RWPE2 (cell line): ENCODE measurements around the gene P2RX6.

Source experiments
- ATAC-seq: fragments of 200-7000 bp; cut with Tn5 transposase; 3 replicates; pipeline ENCODE4 v1.9.1; 2021; ENCODE audit warnings: low read depth
- DNase-seq: peaks from one replicate; pipeline ENCODE4 v3.0.0-alpha.2; 2020; ENCODE audit warnings: low spot score
- H3K27ac ChIP-seq: fragments of 450-650 bp; 2 replicates; pipeline ENCODE4 v1.5.1; 2017; ENCODE audit warnings: mild to moderate bottlenecking; ENCODE audit not compliant: poor library complexity, severe bottlenecking
- H3K27me3 ChIP-seq: fragments of 250-450 bp; sonication (Bioruptor Pico); 2 replicates; pipeline ENCODE4 v1.5.1; 2021; ENCODE audit warnings: mild to moderate bottlenecking, moderate library complexity; ENCODE audit not compliant: insufficient read depth, poor library complexity, severe bottlenecking
- H3K36me3 ChIP-seq: fragments of 250-450 bp; sonication (Bioruptor Pico); 2 replicates; pipeline ENCODE4 v1.5.1; 2020; ENCODE audit warnings: low read depth, mild to moderate bottlenecking, moderate library complexity
- H3K4me1 ChIP-seq: fragments of 250-450 bp; sonication (Bioruptor Pico); 2 replicates; pipeline ENCODE4 v1.5.1; 2021; ENCODE audit warnings: mild to moderate bottlenecking, moderate library complexity; ENCODE audit not compliant: insufficient read depth, poor library complexity, severe bottlenecking
- H3K4me3 ChIP-seq: fragments of 250-450 bp; sonication (Bioruptor Pico); 2 replicates; pipeline ENCODE4 v1.5.1; 2021; ENCODE audit warnings: mild to moderate bottlenecking, moderate library complexity; ENCODE audit not compliant: severe bottlenecking
- H3K9me3 ChIP-seq: fragments of 250-450 bp; sonication (Bioruptor Pico); 2 replicates; pipeline ENCODE4 v1.5.1; 2021; ENCODE audit warnings: mild to moderate bottlenecking, moderate library complexity; ENCODE audit not compliant: severe bottlenecking
- CTCF ChIP-seq: fragments of 450-650 bp; IDR thresholded peaks from one replicate; pipeline ENCODE4 v1.5.1; 2017; ENCODE audit warnings: mild to moderate bottlenecking, moderate library complexity; ENCODE audit not compliant: poor library complexity, severe bottlenecking

P2RX6 gene

GRCh38 chr22:21029486-21030025, 14.6 kb downstream of the P2RX6 start:
- Histone ChIP-seq H3K9me3 (no peaks in the 10 kb centered on the region), H3K27me3 (no peaks in the 10 kb centered on the region), H3K36me3 (no peaks in the 10 kb centered on the region), H3K4me3 (no peak overlapping the region), H3K4me1 (peaks cover 30% of the 10 kb centered on the region), H3K27ac (no peak overlapping the region)
- no peak for TF ChIP-seq CTCF
- DNase-seq (no peak), ATAC-seq (no peak)

DNA sequence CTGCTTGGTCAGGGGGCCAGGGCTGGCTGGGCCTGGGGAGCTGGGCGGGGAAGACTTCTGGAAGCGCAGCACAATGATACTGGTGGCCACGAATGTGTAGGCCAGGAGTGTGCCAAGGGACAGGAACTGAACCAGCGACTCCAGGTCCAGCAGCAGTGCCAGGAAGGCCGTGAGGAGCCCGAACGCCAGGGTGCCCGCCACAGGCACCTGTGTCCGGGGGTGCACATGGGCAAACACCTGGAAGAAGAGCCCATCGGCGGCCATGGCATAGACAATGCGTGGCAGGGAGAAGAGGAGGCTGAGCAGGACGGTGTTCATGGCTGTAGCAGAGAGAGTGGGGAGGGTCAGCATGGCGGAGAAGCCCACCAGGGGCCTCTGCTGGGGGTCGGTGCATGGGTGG, 15.1 kb downstream of the P2RX6 start:
- no peak for TF ChIP-seq CTCF
- no peak for ATAC-seq
- H3K27ac ChIP-seq, result no peak overlapping the region

GRCh38 chr22:21030621-21031544, 15.9 kb downstream of the P2RX6 start:
- no peaks in the 10 kb centered on the region for H3K27me3 ChIP-seq
- no peak for DNase-seq
- ATAC-seq, result no peak
- H3K4me3 ChIP-seq, result no peak overlapping the region
- no peaks in the 10 kb centered on the region for H3K9me3 ChIP-seq
- peaks cover 20% of the 10 kb centered on the region for H3K4me1 ChIP-seq
- no peak overlapping the region for H3K27ac ChIP-seq
- H3K36me3 ChIP-seq, result no peaks in the 10 kb centered on the region
- no peak for TF ChIP-seq CTCF

More for the DNA sequence above, 15.1 kb downstream of the P2RX6 start:
- H3K4me3 ChIP-seq, result no peak overlapping the region
- no peaks in the 10 kb centered on the region for H3K36me3 ChIP-seq
- H3K27me3 ChIP-seq, result no peaks in the 10 kb centered on the region
- peaks cover 28% of the 10 kb centered on the region for H3K4me1 ChIP-seq
- no peak for DNase-seq
- H3K9me3 ChIP-seq, result no peaks in the 10 kb centered on the region

DNA sequence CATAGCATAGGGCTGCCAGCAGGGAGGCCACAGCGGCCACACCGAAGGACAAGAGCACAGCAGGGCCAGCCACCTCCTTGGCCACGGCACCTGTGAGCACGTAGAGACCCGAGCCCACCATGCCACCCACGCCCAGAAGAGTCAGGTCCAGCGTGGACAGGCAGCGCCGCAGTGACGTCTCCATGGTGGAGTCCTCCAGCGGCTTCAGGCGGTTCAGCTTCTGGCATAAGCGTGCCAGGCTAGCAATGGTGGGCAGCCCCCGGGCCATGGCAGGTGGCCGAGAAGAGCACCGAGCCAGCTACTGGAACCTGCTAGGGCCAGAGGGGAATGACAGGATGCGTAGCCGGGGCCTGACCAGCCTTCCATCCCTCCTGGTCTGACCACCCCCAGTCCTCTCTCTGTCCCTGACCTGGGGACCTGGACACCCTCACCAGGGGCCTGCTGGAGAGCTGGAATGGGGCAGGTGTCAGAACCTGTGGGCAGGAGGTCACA, 16.6 kb downstream of the P2RX6 start:
- Histone ChIP-seq H3K27me3 (no peaks in the 10 kb centered on the region), H3K36me3 (no peaks in the 10 kb centered on the region), H3K4me3 (no peak overlapping the region), H3K4me1 (peaks cover 13% of the 10 kb centered on the region), H3K9me3 (no peaks in the 10 kb centered on the region), H3K27ac (no peak overlapping the region)
- DNase-seq, result no peak
- no peak for TF ChIP-seq CTCF
- ATAC-seq, result no peak
